Suppressor macrophage treated with lipopolysaccharide for 1 hour (primary cell): ENCODE measurements around the gene KANK2.
A peak's percentile ranks its signal among the peaks of the same experiment; 100 is the strongest.

Source experiments
- DNase-seq, 3 donors: peaks; one replicate each; pipeline ENCODE4 v3.0.0-alpha.2; 2020 to 2022

The KANK2 gene

DNA sequence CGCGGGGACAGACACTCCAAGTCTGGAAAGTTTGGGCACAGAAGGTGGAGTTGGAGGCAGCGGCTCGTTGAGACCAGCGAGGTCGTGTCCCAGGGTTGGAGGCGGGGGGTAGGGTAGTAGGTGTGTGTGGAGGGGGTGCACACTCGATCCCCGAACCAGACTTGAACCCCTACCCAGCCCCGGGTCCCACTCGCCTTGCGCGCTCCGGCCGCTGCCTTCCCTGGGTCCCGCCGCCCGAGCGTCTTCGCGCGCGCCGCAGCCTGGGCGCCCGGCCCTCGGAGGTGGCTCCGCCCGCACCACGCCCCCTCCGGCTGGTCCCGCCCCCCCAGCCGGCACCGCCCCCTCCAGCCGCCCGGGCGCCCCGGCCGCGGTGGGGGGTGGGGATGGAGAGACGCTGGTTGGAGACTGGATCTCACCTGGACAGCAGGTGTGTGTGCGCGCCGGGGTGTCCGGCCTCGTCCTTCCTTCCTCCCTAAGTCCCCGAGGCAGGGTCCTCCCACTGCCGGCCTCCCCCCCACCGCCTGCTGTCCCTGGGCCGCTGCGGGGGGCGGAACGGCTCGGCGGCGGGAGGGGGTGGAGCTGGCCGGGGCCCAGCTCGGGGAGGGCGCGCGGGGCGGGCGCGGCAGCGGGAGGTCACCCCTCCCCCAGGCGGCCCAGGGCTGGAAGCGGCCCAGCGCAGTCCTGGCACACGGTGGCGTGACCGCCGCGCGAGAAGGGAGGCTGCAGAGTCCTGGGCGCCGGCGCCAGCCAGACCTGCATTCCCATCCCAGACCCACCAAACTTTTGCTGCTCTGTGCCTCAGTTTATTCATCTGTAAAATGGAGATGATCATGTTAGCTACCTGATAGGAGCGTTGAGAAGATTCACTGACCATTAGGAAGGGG, at the start of gene KANK2:
TSS of gene KANK2 (minus strand) at position 255 of the 884 bp plus-strand sequence. CDS start 3,034 bp downstream, outside the sequence.
- DNase-seq: peak; percentile 73 to 95 (median 88)

DNA sequence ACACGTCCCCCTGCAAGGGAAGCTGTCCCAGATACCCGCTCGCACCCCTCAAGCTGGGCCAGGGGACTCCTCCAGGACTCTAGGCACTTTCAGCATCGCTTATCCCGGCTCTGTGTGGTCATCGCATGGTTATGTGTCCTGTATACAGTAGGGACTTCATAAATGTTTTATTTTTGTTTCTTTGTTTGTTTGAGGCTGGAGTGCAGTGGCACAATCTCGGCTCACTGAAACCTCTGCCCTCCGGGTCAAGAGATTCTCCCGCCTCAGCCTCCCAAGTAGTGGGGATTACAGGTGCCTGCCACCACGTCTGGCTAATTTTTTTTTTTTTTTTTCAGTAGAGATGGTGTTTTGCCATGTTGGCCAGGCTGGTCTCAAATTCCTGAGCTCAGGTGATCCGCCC, 49.6 kb upstream of the KANK2 start:
- no peak for DNase-seq

DNA sequence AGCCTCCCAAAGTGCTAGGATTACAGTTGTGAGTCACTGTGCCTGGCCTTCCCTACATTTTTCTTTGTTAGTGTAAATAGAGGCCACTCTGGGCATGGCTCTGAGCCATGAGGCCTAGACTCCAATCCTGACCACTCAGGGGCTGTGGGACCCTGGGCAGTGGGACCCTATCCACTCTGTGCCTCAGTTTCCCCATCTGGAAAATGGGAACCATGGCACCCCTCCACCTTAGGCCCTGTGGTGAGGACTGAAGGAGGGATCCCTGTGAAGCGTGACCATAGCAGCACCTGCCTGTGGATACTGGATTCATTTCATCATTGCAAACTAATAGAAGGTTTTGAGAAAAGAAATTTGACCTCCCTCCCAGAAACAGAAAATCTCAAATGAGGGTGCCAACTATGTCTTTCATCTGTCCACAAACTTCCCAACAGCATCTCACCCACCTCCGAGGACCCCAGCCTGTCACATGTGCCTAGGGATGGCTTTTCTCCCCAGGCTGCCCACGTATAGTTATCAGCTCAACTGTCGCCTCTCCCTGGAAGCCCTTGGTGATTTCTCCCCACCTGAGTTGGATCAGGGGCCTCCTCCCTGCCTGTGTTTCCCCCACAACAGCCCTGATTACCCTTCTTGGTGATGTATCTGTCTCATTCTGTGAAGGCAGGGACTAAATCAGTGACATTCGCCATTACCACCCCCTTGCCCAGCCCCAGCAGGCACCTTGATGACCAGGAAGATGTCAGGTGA, 47.7 kb upstream of the KANK2 start:
- no peak for DNase-seq

DNA sequence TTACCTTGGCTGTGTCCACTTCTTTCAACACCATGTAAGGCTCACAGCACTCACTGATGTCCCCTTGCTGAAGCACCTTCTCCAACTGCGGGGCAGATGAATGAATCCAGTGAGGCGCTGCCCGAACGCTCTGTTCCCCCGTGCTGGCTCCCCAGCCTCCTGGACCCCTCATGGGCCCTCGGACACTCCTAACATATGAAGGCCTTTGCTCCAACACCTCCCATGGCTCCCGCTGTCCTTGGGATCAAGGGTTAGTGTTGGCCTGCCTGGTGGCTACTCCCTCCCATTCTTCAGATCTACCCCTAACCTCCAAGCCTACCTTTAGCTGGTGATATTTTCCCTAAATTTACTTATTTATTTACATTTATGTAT, 46.4 kb upstream of the KANK2 start:
- DNase-seq: no peak

DNA sequence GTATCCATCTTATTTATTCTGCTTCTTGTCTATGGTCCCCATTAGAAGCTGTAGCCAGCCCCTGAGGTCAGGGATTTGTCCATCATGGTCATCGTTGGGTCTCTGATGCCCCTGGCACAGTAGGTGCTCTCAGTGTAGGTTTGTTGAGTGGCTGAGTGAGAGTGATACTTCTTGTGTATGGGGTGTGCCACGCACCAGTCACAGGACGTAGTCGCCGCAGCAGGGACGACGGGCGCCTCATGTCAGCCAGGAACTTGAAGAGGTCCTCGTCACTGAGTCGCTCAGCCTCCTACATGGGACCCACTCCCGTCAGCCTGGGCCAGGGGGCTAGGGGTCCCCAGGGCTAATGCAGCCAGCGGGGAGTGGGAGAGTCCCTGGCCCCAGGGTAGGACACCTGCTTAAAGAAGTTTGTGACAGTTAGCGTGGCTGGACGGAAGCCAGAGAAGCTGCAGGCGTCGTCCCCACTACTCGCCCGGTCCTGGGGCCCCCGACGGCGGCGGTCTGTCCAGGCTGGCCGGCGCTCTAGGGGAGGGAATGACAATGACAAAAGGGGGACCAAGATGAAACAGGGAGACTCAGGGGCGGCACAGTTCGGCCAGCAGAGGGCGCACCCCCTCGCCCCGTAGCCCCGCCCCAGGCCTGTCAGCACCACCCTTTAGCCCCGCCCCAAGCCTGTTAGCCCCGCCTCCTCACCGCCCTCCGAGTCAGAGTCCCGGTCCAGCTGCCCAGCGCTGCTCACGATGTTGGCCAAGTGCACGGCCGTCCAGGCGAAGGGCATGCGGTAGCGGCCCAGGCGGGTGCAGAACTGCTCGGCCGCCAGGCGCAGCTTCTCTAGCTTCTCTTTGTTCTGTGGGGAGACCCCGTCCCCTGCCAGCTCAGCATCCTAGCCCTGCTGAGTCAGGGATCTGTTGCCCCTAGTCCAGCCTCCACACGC, 45.8 kb upstream of the KANK2 start:
- DNase-seq: peak; percentile 88 to 97 (median 95)

DNA sequence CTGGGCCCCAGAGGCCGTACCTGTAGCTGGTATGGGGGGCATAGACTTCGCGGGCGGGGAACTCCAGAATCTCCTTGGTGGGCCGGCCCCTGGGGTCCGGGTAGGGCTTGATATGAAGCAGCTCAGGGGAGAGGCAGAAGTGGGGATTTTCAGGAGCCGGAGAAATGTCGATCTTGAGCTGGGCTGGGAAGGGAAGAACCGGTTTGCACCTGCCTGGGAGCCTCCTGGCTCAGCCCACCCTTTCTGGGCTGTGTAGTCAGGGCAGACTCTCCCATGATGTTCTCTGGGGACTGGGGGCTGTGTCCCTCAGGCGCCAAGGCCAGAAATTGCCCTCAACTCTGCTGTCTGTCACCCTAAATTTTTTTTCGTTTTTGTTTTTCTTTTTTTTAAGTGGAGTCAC, 44.7 kb upstream of the KANK2 start:
- no peak for DNase-seq

DNA sequence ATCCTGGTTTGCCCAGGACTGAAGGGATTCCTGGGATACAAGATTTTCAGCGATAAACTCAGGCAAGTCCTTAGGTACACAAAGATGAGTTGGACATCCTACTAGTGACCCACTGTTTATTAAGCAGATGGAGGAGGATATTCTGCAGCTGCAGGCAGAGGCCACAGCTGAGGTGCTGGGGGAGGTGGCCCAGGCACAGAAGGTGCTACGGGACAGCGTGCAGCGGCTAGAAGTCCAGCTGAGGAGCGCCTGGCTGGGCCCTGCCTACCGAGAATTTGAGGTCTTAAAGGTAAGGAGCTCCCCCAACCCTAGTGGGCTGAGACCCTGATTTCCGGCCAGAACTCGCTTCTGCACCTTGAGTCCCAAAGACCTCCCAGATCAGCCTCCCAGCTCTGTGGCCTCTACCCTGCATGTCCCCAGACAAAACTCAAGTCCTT, 42.7 kb upstream of the KANK2 start:
- DNase-seq: no peak

DNA sequence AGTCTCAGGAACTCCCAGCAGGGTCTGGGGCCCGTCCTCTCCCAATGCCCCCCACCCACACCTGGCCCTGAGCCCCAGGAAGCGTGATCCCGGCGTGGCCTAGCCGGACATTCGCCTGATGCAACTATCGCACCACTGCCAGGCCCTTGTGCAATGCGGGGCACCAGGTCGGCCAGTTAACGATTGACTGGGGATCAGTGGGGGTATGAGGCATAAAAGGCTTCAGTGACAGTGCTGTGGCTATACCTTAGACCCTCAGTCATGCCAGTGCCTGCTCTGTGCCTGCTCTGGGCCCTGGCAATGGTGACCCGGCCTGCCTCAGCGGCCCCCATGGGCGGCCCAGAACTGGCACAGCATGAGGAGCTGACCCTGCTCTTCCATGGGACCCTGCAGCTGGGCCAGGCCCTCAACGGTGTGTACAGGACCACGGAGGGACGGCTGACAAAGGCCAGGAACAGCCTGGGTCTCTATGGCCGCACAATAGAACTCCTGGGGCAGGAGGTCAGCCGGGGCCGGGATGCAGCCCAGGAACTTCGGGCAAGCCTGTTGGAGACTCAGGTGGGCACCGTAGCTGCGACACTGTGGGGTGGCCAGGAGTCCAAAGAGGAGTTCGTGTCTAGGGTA, 42.1 kb upstream of the KANK2 start, which contains the start of gene ANGPTL8:
TSS of gene ANGPTL8 (plus strand) at position 243 of the 624 bp plus-strand sequence. CDS start at position 262, 19 bp downstream.
- no peak for DNase-seq

DNA sequence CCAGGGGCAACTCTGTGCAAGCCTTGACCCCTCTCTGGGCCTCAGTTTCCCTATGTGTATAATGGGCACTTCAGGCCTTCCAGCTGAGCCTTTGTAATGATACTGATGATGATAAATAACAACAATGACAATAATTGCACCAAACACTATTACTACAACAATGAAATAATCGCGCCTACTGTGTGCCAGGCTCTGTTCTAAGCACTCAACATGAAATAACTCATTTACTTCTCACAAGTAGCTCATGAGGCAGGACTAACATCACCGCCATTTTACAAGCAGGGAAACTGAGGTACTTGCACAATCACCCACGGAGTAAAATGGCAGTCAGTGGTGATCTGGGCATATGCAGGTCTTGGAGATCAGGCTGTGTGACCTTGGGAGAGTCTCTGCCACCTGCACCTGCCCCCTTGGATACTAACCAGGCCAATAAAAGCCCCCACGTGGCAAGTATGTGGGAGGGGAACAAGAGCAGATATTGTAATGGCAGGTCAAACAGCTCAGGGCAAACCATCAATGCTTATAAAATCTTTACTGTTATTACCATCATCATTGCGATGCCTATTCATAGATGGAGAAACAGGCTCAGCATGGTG, 41.5 kb upstream of the KANK2 start:
- no peak for DNase-seq

DNA sequence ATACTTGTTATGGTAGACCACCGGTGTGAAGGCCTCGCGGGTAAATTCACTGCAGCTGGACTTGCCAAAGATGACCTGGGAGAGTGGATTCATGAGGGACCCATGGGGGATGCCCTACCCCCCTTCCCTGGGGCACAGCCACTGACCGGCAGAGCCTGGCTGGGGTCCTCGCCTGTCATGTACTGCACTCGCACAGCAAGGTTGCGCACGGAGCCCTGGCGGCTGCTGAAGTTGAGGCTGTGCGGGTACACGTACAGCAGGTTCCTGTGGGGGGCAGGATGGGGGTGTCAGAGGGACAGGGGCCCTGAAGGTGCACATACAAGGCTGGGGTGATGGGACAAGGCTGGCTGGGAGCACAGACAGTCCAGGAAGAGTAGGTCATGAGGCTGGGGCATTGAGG, 40.7 kb upstream of the KANK2 start:
- no peak for DNase-seq

DNA sequence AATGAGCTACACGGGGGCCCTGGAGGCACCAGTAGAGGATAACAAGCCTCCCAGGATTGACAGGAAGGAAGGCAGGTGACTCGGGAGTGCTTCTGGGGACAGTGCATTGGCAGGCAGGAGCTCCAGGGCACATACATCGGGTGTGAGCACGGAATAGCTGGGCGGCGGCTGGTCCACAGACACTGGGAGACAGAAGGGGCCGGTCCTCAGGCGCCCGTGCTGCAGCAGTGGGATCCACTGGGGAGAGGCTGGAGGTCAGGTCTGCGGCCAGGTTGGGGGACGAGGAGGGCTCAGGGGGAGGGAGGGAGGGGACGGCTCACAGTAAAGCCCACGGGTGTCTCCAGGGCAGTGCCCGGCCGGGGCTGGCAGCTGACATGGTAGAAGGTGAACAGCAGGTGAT, 40.0 kb upstream of the KANK2 start:
- DNase-seq: no peak

DNA sequence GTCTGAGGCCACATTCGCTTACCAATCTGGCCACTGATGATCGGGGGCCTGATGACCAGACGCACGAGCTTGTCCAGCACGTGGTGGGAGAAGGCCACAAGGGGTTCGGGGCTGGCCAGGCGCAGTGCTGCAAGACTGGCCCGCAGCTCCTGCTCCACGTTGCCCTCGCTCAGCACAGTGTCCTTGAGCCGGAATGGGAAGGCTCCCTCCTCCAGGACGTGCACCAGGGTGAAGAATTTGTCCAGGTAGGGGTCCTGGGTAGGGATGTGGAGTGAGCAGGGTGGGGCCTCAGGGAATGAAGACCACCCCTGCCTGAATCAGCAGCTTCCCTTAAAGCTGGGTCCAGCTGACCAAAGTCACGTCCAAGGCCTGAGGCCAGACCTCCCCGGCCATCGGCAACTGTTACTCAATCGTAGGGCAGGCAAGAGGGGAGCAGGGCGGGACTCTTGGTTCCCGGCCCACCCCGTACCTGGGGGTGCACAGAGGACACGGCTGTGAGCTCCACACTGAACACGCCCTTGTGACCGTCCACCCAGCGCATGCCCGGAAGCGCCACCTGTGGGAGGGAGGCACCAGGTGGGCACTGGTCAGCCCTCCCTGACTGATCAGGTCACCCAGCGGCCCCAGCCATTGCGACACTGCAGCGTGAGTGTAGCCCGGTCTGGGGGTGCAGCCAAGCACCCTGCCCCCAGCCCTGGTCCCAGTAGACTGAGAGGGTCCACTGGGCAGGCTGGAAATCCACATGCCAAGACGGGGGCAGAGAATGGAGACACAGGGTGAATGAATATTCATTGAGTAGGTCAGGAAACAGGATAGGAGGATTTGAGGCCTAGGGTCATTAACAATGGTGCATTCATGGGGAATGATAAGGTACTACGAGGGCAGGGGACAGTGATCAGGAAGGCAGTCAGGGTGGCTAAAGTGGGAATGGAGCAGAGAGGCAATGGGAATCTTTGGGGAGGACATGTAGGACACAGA, 39.3 kb upstream of the KANK2 start:
- DNase-seq: no peak

DNA sequence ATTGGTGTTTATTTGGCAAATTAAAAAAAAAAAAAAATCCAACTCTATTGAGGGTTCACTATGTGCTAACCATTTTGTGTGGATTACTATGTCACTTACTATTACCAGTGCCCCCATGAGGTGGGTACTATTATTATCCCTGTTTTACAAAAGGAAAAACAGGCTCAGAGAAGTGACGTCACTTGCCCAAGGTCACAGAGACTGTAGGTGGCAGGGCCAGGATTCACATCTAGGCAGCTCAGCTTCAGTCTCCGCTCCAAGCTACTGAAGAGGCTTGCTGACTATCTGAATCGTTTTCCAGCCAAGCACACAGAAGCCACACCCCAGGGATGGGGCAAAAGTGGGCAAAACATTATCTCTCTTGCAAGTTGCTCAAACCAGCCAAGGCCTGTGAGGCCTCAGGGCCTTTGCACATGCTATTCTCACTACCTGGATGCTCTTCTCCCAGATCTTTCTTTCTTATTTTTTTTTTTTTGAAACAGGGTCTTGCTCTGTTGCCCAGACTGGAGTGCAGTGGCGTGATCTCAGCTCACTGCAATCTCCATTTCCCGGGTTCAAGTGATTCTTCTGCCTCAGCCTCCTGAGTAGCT, 37.2 kb upstream of the KANK2 start:
- no peak for DNase-seq

DNA sequence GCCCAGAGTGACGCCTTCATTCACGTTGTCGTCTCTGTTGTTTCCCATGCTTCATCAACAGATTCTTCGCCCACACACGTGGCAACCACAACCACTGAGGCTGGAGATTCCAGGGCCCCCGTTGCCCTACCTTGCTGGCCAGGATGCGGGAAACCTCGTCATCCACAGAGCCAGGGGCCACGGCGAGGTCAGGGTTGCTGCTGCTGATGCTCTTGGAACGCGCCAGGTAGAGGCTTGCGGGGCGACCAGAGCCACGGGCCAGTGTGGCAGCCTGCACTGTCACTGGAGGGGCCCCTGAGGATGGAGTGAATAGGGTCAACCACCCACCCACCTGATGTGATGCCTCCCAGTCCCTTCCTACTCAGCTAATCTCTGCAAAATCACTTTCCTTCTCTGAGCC, 35.7 kb upstream of the KANK2 start:
- no peak for DNase-seq

DNA sequence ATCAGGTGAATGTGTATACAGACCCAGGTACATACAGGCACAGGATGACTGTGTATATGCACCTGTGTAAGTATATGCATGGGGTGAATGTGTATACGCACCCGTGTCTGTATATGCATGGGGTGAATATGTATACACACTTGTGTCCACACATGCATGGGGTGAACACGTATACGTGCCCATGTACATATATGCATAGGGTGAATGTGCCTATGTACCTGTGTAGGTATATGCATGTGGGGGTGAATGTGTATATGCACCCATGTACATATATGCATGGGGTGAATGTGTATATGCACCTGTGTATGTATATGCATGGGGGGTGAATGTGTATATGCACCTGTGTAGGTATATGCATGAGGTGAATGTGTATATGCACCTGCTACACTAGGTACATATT, 35.2 kb upstream of the KANK2 start:
- no peak for DNase-seq

DNA sequence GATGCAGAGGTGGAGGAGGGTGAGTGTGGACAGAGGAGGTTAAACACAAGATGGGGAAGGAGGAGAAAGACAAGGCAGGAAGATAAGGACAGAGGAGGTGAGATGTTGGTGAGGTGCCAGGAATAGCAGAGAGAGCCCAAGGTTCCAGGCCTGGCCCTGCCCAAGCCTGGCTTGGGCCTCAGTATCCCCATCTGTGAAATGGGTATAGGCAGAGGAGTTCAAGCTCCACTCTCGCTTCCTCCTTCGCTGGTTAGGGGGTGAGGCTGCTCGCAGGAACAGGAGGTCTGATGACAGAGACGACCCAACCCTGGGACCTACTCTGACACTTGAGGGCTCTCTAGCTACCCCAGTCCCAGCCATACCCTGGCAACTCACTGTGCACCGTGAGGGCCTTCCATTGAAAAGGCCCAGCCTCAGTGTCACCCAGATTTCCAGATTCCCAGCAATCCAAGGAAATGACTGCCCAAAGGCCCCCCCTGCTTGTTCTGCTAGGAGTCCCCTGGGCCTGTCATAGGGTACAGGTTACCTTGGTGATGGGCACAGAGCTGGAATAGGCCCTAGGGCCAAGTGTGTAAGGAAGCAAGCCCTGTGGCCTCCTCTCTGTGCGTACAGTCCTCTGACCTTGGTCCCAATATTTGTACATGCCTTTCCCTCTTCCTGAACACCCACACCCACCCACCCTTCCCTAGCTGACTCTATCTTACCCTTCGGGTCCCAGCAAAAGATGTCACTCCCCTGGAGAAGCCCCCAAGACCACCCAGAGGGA, 33.5 kb upstream of the KANK2 start:
- DNase-seq: no peak

DNA sequence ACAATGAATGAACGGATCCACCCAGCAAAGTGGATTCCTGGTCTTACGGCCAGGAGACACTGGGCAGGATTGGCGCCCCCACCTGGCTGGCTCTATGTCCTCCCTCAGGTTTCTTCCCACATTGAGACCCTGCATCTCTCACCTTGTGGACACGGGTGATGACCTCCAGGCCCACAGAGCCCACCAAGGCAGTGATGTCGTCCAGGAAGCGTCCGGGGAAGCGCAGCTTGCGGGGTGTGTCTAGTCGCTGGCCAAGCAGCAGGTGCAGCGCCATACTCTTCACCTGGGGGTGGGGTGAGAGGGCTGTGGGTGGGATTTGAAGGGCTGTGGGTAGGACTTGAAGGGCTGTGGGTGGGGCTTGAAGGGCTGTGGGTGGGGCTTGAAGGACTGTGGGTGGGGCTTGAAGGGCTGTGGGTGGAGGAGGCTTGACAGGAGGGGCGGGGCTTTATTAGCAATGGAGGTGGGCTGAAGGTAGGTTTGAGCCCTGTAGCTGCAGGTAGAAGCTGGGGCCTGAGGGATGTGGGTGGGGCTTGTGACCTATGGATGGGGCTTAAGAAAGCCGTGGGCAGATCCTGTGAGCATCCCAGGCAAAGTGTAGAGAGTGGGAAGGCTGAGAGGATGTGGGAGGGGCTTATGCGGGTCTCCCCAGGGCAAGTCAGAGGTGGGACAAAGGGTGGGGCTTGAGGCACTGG, 30.0 kb upstream of the KANK2 start:
- DNase-seq: no peak

DNA sequence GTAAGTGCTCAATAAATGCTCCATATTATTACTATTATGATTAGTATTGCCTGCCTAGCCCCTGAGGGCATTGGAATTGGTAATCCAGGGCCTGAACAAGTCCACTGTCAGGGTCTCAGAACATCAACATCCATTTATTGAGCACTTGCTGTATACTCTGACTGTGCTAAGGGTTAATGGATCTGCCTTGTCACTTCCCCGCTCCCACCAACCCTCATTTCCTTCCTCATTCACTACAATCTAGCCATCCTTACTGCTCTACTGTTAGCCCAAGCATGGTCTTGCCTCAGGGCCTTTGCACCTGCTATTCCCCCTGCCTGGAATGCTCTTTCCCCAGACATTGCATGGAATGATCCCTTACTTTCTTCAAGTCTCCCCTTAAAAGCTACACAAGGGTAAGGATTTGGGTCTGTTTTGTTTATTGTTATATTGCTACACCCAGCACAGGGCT, 29.4 kb upstream of the KANK2 start:
- DNase-seq: no peak

DNA sequence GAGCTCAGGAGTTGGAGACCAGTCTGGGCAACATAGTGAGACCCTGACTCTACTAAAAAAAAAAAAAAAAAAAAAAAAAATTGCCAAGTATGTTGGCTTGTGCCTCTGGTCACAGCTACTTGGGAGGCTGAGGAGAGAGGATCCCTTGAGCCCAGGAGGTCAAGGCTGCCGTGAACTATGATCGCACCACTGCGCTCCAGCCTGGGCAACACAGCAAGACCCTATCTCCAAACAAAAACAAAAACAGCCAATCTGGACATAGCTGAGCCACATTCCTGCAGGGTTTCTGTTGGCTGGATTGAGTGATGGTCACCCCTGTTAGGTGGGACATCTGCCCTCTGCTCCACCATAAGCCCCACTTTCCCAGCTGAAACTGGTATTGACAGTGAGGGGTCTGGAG, 28.5 kb upstream of the KANK2 start:
- DNase-seq: no peak
